Measurements from ENCODE around the gene PPP3CA.

The PPP3CA gene

GRCh38 chr4:101050837-101051205 lies 296.5 kb downstream of the PPP3CA start:
- H3K4me3 ChIP-seq (ENCODE audit: low read depth, low read length) = no peak overlapping the region
- TF ChIP-seq CTCF (conservative IDR thresholded peaks at IDR 0.05; ENCODE audit: low read depth, low read length) = no peak
- DNase-seq (ENCODE audit: low read depth) = no peak

GRCh38 chr4:101050088-101050836 lies 297.1 kb downstream of the PPP3CA start:
- no peak overlapping the region for H3K4me3 ChIP-seq (ENCODE audit: low read depth, low read length)
- no peak for DNase-seq (ENCODE audit: low read depth)
- TF ChIP-seq CTCF (conservative IDR thresholded peaks at IDR 0.05; ENCODE audit: low read depth, low read length) = no peak

GRCh38 chr4:101049549-101050001 lies 297.8 kb downstream of the PPP3CA start:
- DNase-seq (ENCODE audit: low read depth) = no peak
- no peak overlapping the region for H3K4me3 ChIP-seq (ENCODE audit: low read depth, low read length)
- no peak for TF ChIP-seq CTCF (conservative IDR thresholded peaks at IDR 0.05; ENCODE audit: low read depth, low read length)

- no peak overlapping the region for H3K4me3 ChIP-seq (ENCODE audit: low read depth, low read length)
- DNase-seq (ENCODE audit: low read depth) = no peak
- TF ChIP-seq CTCF (conservative IDR thresholded peaks at IDR 0.05; ENCODE audit: low read depth, low read length) = no peak
These were observed 302.6 kb downstream of the PPP3CA start for GRCh38 chr4:101044766-101045165.

- no peak for TF ChIP-seq CTCF (conservative IDR thresholded peaks at IDR 0.05; ENCODE audit: low read depth, low read length)
- no peak overlapping the region for H3K4me3 ChIP-seq (ENCODE audit: low read depth, low read length)
- DNase-seq (ENCODE audit: low read depth) = no peak
These were observed 304.5 kb downstream of the PPP3CA start for GRCh38 chr4:101042847-101043246.

- DNase-seq (ENCODE audit: low read depth) = no peak
- no peak for TF ChIP-seq CTCF (conservative IDR thresholded peaks at IDR 0.05; ENCODE audit: low read depth, low read length)
- no peak overlapping the region for H3K4me3 ChIP-seq (ENCODE audit: low read depth, low read length)
These were observed 306.6 kb downstream of the PPP3CA start for GRCh38 chr4:101040776-101041175.

- H3K4me3 ChIP-seq (ENCODE audit: low read depth, low read length) = no peak overlapping the region
- no peak for DNase-seq (ENCODE audit: low read depth)
- no peak for TF ChIP-seq CTCF (conservative IDR thresholded peaks at IDR 0.05; ENCODE audit: low read depth, low read length)
These were observed 308.0 kb downstream of the PPP3CA start for GRCh38 chr4:101039367-101039766.

Measured in choroid plexus epithelial cell (primary cell).